Left cardiac atrium (tissue), 4 donors: Measurements from ENCODE around the gene GATAD2B. TPM values are rescaled to one million over a fixed set of nuclear protein-coding genes. Genes with fewer than 3 reads are reported as not detected.

ENCODE experiments used
- ATAC-seq, 2 donors: fragments of 200-7000 bp; cut with Tn5 transposase; one replicate each; pipeline ENCODE4 v1.9.1; 2020; ENCODE audit warnings: mild to moderate bottlenecking in 2 of 2, moderate library complexity in 2 of 2
- DNase-seq: peaks from one replicate; pipeline ENCODE4 v3.0.0-alpha.2; 2020
- intact Hi-C, 2 donors: fragments of 100-400 bp; cut with DNase I; formaldehyde crosslinking; loops; one replicate each; pipeline versions ENCODE4 v1.14.1 to v1.15.1; 2022 to 2023
- microRNA-seq, 2 donors: library from miRNA; unstranded; fragments of <30 nt; microRNA quantifications; one replicate each; pipeline ENCODE4 v1.2.0, GENCODE V29; 2020
- total RNA-seq, 2 donors: library from RNA; stranded (reverse); fragmentation: NEBNext Ultra II Directional; extraction: Animal tissue kit (Norgen Biotek cat#: 25700); gene quantifications; one replicate each; pipeline ENCODE4 v1.2.1, GENCODE V29; 2021
- donor health status: DM: no; HTN: yes; CAD: no.
- donor health status: DM: no; HTN: yes; CAD: no; lungs with severe emphysema.
- donor health status: DM: yes; HTN: yes; CAD: no.
- donor health status: Dilated cardiomyopathy.

The GATAD2B gene
- total RNA-seq, 2 donors from 2014 or later, result 29.0 to 39.5 TPM

DNA sequence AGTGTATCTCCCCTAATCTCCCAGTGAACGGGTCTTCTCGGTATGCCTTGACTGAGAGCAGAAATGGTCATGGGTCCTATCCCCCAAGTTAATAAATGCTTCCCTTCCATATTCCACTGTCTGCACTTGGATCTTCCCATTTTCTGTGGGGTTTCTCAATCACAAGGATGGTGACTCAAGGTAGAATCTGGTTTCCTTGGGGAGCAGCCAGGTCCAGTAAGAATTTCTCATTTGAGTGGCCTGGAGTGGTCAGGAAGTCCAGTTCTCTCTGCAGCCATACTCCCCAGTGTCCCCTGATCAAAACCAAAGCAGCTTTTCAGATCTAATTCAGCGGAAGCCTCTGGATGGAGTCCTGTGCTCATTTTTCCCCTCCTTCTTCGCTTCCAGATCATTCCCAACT is 162.3 kb downstream of the GATAD2B start:
- ATAC-seq, result no peak
- DNase-seq, result no peak
- intact Hi-C loops, result no loop called here

Small RNAs within 50 kb of the gene (microRNA-seq; reads per million reads assigned to microRNA genes)
- 0.40 to 0.54 reads per million in 2 donors for gene MIR6737

Other genes with a start within 250 kb of the GATAD2B start
- gene NPR1, start 244.3 kb downstream of the GATAD2B start, total RNA-seq, result 10 to 100 TPM; 28.5 to 39.0 TPM
- 10 to 100 TPM; 28.2 to 34.1 TPM for gene INTS3, start 194.9 kb downstream of the GATAD2B start, total RNA-seq
- gene SLC27A3, start 147.6 kb downstream of the GATAD2B start, total RNA-seq, result 10 to 100 TPM; 22.9 to 26.5 TPM
- gene DENND4B, start 23.7 kb upstream of the GATAD2B start, total RNA-seq, result 10 to 100 TPM; 41.5 to 49.5 TPM
- 10 to 100 TPM; 17.3 to 19.6 TPM for gene CRTC2, start 35.6 kb upstream of the GATAD2B start, total RNA-seq
- 10 to 100 TPM; 63.2 to 77.6 TPM for gene SLC39A1, start 40.6 kb upstream of the GATAD2B start, total RNA-seq
- gene CREB3L4, start 44.9 kb upstream of the GATAD2B start, total RNA-seq, result 1 to 10 TPM; 3.4 to 5.7 TPM
- 100 to 1,000 TPM in 1 of 2 donors, 10 to 100 TPM in 1; 89.6 to 102 TPM for gene JTB, start 54.7 kb upstream of the GATAD2B start, total RNA-seq
- 10 to 100 TPM; 72.1 to 77.5 TPM for gene RAB13, start 63.4 kb upstream of the GATAD2B start, total RNA-seq
- 1,000 to 10,000 TPM in 1 of 2 donors, 100 to 1,000 TPM in 1; 949 to 1,289 TPM for gene RPS27, start 67.8 kb upstream of the GATAD2B start, total RNA-seq
- under 1 TPM; 0.13 to 0.74 TPM for gene NUP210L, start 232.1 kb upstream of the GATAD2B start, total RNA-seq